ENCODE results near the gene IGLL5. TPM values are rescaled to one million over a fixed set of nuclear protein-coding genes. Genes with fewer than 3 reads are reported as not detected.

Gene IGLL5
- total and polyA plus RNA-seq, 12 donors, result 0.43 to 24.7 (median 1.8) TPM; not detected in 6

GRCh38 chr22:22926370-22927195, 39.0 kb downstream of the IGLL5 start:
- Histone ChIP-seq H3K4me3 (no peak overlapping the region), H3K4me1 (replicated peaks in 1 of 2) (no peaks in the 10 kb centered on the region), H3K27me3 (peaks cover 5% of the 10 kb centered on the region), H3K27ac (no peak overlapping the region), H3K9me3 (replicated peaks in 1 of 3) (no peaks in the 10 kb centered on the region), H3K36me3 (replicated peaks in 1 of 2) (no peaks in the 10 kb centered on the region)
- TF ChIP-seq CTCF (IDR thresholded peaks at IDR 0.05), result no peak
- TF ChIP-seq POLR2A (IDR thresholded peaks at IDR 0.05), result no peak
- intact Hi-C loops (cut with DNase I), result no loop called here
- 62 to 77% (median 70%) methylated on average over 11 to 13 of the region's 13 CpGs for WGBS, 4 donors
- DNase-seq, result no peak

GRCh38 chr22:22927196-22927887, 39.7 kb downstream of the IGLL5 start:
- Histone ChIP-seq H3K27me3 (peaks cover 5% of the 10 kb centered on the region), H3K9me3 (replicated peaks in 1 of 3) (no peaks in the 10 kb centered on the region), H3K27ac (no peak overlapping the region), H3K4me3 (no peak overlapping the region), H3K36me3 (replicated peaks in 1 of 2) (no peaks in the 10 kb centered on the region), H3K4me1 (replicated peaks in 1 of 2) (no peaks in the 10 kb centered on the region)
- no peak for DNase-seq
- TF ChIP-seq CTCF (IDR thresholded peaks at IDR 0.05), result no peak
- TF ChIP-seq POLR2A (IDR thresholded peaks at IDR 0.05), result no peak
- intact Hi-C loops (cut with DNase I), result no loop called here
- 74 to 85% (median 82%) methylated on average over 8 to 21 of the region's 21 CpGs for WGBS, 4 donors

GRCh38 chr22:22927888-22928665, 40.5 kb downstream of the IGLL5 start:
- H3K27ac ChIP-seq, result no peak overlapping the region
- H3K9me3 ChIP-seq (replicated peaks in 1 of 3), result no peaks in the 10 kb centered on the region
- H3K27me3 ChIP-seq, result peaks cover 5% of the 10 kb centered on the region
- no peaks in the 10 kb centered on the region for H3K36me3 ChIP-seq (replicated peaks in 1 of 2)
- DNase-seq, result no peak
- WGBS, 4 donors, result 53 to 71% (median 60%) methylated on average over 3 to 7 of the region's 7 CpGs
- TF ChIP-seq CTCF (IDR thresholded peaks at IDR 0.05) (no peak), POLR2A (IDR thresholded peaks at IDR 0.05) (no peak)
- no peaks in the 10 kb centered on the region for H3K4me1 ChIP-seq (replicated peaks in 1 of 2)
- intact Hi-C loops (cut with DNase I), result no loop called here
- no peak overlapping the region for H3K4me3 ChIP-seq
